HepG2 (cell line): ENCODE data around the gene BPHL. TPM values are rescaled to one million over a fixed set of nuclear protein-coding genes. Genes with fewer than 3 reads are reported as not detected.

Experiments
- CAMTA2 ChIP-seq: sonication (generic); formaldehyde crosslinking; IDR thresholded peaks from 2 replicates; pipeline ENCODE4 v1.4.0; 2020; ENCODE audit warnings: mild to moderate bottlenecking, missing genetic modification reagents, borderline replicate concordance
- CREM ChIP-seq, 2 experiments: sonication (generic) in 1 of 2; formaldehyde crosslinking in 1 of 2; IDR thresholded peaks; 2 replicates each; pipeline versions ENCODE4 v1.4.0 to v1.6.1; 2016 to 2020; ENCODE audit warnings: antibody characterized with exemption in 1 of 2, mild to moderate bottlenecking in 1 of 2, missing genetic modification reagents in 1 of 2
- DNMT3B ChIP-seq: conservative IDR thresholded peaks from 2 replicates; pipeline ENCODE4 v1.6.1; 2016; ENCODE audit warnings: missing biosample characterization, control low read depth
- KAT7 ChIP-seq: IDR thresholded peaks from 2 replicates; pipeline ENCODE4 v1.6.1; 2018; ENCODE audit warnings: borderline replicate concordance, missing compliant biosample characterization
- MYC ChIP-seq: sonication (generic); formaldehyde crosslinking; IDR thresholded peaks from 2 replicates; pipeline ENCODE4 v1.9.0; 2021; ENCODE audit warnings: missing genetic modification reagents, borderline replicate concordance
- TEAD3 ChIP-seq: optimal IDR thresholded peaks from 2 replicates; pipeline ENCODE3; 2016; ENCODE audit warnings: borderline replicate concordance
- TOPORS ChIP-seq: sonication (generic); formaldehyde crosslinking; IDR thresholded peaks from 2 replicates; pipeline ENCODE4 v1.8.0; 2023; ENCODE audit warnings: mild to moderate bottlenecking, missing genetic modification reagents
- ZBTB7A ChIP-seq: sonication (generic); formaldehyde crosslinking; IDR thresholded peaks from 2 replicates; pipeline ENCODE4 v1.8.0; 2022; ENCODE audit warnings: mild to moderate bottlenecking, missing genetic modification reagents
- ZNF253 ChIP-seq: sonication (generic); formaldehyde crosslinking; IDR thresholded peaks from 2 replicates; pipeline ENCODE4 v1.8.0; 2022; ENCODE audit warnings: mild to moderate bottlenecking, missing genetic modification reagents, borderline replicate concordance
- ZNF446 ChIP-seq: sonication (generic); formaldehyde crosslinking; IDR thresholded peaks from 2 replicates; pipeline ENCODE4 v1.5.0; 2020; ENCODE audit warnings: mild to moderate bottlenecking, missing genetic modification reagents
- ZNF484 ChIP-seq: sonication (generic); formaldehyde crosslinking; IDR thresholded peaks from 2 replicates; pipeline ENCODE4 v1.5.1; 2020; ENCODE audit warnings: mild to moderate bottlenecking, low read depth, missing genetic modification reagents, borderline replicate concordance
- ZNF616 ChIP-seq: sonication (generic); formaldehyde crosslinking; IDR thresholded peaks from 2 replicates; pipeline ENCODE4 v1.5.0; 2020; ENCODE audit warnings: low read depth, mild to moderate bottlenecking, missing genetic modification reagents
- ZNF703 ChIP-seq: sonication (generic); formaldehyde crosslinking; IDR thresholded peaks from 2 replicates; pipeline ENCODE4 v1.5.1; 2020; ENCODE audit warnings: missing genetic modification reagents, mild to moderate bottlenecking, moderate library complexity, borderline replicate concordance
- ZNF83 ChIP-seq: sonication (generic); formaldehyde crosslinking; IDR thresholded peaks from 2 replicates; pipeline ENCODE4 v1.4.0; 2020; ENCODE audit warnings: missing genetic modification reagents, mild to moderate bottlenecking, borderline replicate concordance
- polyA plus RNA-seq, 8 experiments: library from polyadenylated mRNA; depleted of rRNA in 3 of 8; stranded (reverse) in 7 of 8; unstranded in 1 of 8; fragments of >200 nt; fragmentation: Illumina TruSeq in 4 of 8; extraction: Trizol in 4 of 8; gene quantifications; 2 replicates each; pipeline versions ENCODE4 v1.2.1 to v1.2.3, GENCODE V29; 2011 to 2016; ENCODE audit warnings: low read depth in 4 of 8, missing spikeins in 1 of 8, mixed read lengths in 1 of 8; ENCODE audit not compliant: insufficient read depth in 1 of 8
- total RNA-seq, 5 experiments: library from RNA; depleted of rRNA; stranded (reverse); fragments of >200 nt; fragmentation: Illumina TruSeq; extraction: Trizol; gene quantifications; 2 replicates each; pipeline ENCODE4 v1.2.3, GENCODE V29; 2016; ENCODE audit warnings: low read depth in 1 of 5
- TF ChIP-seq, protein P1 (sequence below): sonication (generic); formaldehyde crosslinking; conservative IDR thresholded peaks from 2 replicates; pipeline ENCODE4 v1.8.1; 2023; ENCODE audit warnings: missing genetic modification reagents
- TF ChIP-seq, protein P2 (sequence below): sonication (generic); formaldehyde crosslinking; IDR thresholded peaks from 2 replicates; pipeline ENCODE4 v1.4.0; 2020; ENCODE audit warnings: missing genetic modification reagents, borderline replicate concordance
- TF ChIP-seq, protein P3 (sequence below): IDR thresholded peaks from 2 replicates; pipeline ENCODE4 v1.6.1; 2016
- TF ChIP-seq, protein P4 (sequence below): sonication (generic); formaldehyde crosslinking; IDR thresholded peaks from 2 replicates; pipeline ENCODE4 v1.8.1; 2023; ENCODE audit warnings: mild to moderate bottlenecking, missing genetic modification reagents

Gene BPHL
- total and polyA plus RNA-seq, 2 of the 13 experiments (the other 11 are each of a cell fraction or from before 2014, with no cell fraction given), result 37.8 to 39.5 TPM

DNA sequence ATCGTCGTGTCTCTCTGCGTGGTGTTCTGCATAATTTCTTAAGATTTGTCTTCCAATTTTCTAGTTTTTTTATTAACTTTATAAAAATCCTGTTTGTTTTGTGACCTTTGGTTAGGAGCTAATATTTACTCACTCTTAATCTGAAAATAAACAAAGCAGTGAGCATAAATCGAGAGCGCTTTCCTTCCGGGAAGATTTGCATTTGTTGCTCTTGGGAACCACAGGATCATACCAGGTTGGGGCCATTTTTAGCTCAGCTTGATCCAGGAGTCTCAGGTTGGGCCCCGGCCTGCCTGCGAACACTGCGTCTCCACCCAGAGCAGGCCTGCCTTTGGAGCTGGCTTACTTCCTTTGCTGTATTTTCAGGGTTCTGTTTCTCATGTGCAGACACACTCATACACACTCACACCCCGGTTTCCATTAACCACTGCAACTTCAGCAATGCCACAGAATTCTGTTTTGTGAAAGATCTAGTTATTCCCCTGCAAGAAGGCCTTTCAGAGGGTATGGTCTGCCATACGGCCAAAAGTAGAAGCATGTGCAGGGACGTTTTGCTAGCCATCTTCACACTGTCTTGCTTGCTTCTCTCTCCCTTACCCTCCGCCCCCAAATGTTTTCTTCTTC lies 17.3 kb downstream of the BPHL start (continued):
- TF ChIP-seq TEAD3 (CRISPR knock-in tag) (peak; percentile 71), ZNF446 (CRISPR knock-in tag) (no peak), ZNF616 (no peak), ZBTB7A (no peak), ZNF484 (CRISPR knock-in tag) (no peak), CREM (IDR thresholded peaks at IDR 0.05) (peak; percentile 55; the same call in 1 of the 2 replicates), CREM (CRISPR knock-in tag; IDR thresholded peaks at IDR 0.05) (no peak), TOPORS (CRISPR knock-in tag) (no peak), KAT7 (CRISPR knock-in tag) (no peak), ZNF83 (no peak), ZNF253 (CRISPR knock-in tag) (no peak), CAMTA2 (CRISPR knock-in tag) (no peak), DNMT3B (CRISPR knock-in tag) (no peak), MYC (CRISPR knock-in tag) (no peak), ZNF703 (no peak)
- TF ChIP-seq, protein P1, sequence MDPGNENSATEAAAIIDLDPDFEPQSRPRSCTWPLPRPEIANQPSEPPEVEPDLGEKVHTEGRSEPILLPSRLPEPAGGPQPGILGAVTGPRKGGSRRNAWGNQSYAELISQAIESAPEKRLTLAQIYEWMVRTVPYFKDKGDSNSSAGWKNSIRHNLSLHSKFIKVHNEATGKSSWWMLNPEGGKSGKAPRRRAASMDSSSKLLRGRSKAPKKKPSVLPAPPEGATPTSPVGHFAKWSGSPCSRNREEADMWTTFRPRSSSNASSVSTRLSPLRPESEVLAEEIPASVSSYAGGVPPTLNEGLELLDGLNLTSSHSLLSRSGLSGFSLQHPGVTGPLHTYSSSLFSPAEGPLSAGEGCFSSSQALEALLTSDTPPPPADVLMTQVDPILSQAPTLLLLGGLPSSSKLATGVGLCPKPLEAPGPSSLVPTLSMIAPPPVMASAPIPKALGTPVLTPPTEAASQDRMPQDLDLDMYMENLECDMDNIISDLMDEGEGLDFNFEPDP (CRISPR knock-in tag), result peak; percentile 92; the same call in 1 of the 2 replicates
- TF ChIP-seq, protein P2, sequence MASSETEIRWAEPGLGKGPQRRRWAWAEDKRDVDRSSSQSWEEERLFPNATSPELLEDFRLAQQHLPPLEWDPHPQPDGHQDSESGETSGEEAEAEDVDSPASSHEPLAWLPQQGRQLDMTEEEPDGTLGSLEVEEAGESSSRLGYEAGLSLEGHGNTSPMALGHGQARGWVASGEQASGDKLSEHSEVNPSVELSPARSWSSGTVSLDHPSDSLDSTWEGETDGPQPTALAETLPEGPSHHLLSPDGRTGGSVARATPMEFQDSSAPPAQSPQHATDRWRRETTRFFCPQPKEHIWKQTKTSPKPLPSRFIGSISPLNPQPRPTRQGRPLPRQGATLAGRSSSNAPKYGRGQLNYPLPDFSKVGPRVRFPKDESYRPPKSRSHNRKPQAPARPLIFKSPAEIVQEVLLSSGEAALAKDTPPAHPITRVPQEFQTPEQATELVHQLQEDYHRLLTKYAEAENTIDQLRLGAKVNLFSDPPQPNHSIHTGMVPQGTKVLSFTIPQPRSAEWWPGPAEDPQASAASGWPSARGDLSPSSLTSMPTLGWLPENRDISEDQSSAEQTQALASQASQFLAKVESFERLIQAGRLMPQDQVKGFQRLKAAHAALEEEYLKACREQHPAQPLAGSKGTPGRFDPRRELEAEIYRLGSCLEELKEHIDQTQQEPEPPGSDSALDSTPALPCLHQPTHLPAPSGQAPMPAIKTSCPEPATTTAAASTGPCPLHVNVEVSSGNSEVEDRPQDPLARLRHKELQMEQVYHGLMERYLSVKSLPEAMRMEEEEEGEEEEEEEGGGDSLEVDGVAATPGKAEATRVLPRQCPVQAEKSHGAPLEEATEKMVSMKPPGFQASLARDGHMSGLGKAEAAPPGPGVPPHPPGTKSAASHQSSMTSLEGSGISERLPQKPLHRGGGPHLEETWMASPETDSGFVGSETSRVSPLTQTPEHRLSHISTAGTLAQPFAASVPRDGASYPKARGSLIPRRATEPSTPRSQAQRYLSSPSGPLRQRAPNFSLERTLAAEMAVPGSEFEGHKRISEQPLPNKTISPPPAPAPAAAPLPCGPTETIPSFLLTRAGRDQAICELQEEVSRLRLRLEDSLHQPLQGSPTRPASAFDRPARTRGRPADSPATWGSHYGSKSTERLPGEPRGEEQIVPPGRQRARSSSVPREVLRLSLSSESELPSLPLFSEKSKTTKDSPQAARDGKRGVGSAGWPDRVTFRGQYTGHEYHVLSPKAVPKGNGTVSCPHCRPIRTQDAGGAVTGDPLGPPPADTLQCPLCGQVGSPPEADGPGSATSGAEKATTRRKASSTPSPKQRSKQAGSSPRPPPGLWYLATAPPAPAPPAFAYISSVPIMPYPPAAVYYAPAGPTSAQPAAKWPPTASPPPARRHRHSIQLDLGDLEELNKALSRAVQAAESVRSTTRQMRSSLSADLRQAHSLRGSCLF (CRISPR knock-in tag), result no peak
- TF ChIP-seq, protein P3, sequence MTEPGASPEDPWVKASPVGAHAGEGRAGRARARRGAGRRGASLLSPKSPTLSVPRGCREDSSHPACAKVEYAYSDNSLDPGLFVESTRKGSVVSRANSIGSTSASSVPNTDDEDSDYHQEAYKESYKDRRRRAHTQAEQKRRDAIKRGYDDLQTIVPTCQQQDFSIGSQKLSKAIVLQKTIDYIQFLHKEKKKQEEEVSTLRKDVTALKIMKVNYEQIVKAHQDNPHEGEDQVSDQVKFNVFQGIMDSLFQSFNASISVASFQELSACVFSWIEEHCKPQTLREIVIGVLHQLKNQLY, result no peak
- TF ChIP-seq, protein P4, sequence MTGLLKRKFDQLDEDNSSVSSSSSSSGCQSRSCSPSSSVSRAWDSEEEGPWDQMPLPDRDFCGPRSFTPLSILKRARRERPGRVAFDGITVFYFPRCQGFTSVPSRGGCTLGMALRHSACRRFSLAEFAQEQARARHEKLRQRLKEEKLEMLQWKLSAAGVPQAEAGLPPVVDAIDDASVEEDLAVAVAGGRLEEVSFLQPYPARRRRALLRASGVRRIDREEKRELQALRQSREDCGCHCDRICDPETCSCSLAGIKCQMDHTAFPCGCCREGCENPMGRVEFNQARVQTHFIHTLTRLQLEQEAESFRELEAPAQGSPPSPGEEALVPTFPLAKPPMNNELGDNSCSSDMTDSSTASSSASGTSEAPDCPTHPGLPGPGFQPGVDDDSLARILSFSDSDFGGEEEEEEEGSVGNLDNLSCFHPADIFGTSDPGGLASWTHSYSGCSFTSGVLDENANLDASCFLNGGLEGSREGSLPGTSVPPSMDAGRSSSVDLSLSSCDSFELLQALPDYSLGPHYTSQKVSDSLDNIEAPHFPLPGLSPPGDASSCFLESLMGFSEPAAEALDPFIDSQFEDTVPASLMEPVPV (CRISPR knock-in tag), result no peak
